ACC112 (cell line): ENCODE data around the gene PSTPIP2.
"Not testable (repeated sequence)": the region's sequence is repeated elsewhere in the genome, so short reads cannot be mapped to it uniquely, and the experiment has no call there.

Source experiments
- H2AFZ ChIP-seq: fragments of 200-600 bp; sonication (generic); one replicate; pipeline ENCODE4 v1.6.0; 2017; ENCODE audit warnings: antibody characterized with exemption, low read length; ENCODE audit not compliant: unreplicated experiment
- H3K27ac ChIP-seq: fragments of 200-600 bp; sonication (generic); 2 replicates; pipeline ENCODE4 v1.5.1; 2014; ENCODE audit warnings: low read depth, mild to moderate bottlenecking, antibody characterized with exemption, low read length, moderate library complexity
- H3K27me3 ChIP-seq: fragments of 200-600 bp; sonication (generic); 2 replicates; pipeline ENCODE4 v1.6.1; 2014; ENCODE audit warnings: mild to moderate bottlenecking, antibody characterized with exemption, low read length, moderate library complexity, mixed read lengths; ENCODE audit not compliant: insufficient read depth
- H3K36me3 ChIP-seq: fragments of 200-600 bp; sonication (generic); 2 replicates; pipeline ENCODE4 v1.6.1; 2016; ENCODE audit warnings: mild to moderate bottlenecking, antibody characterized with exemption, low read length, moderate library complexity, mixed read lengths; ENCODE audit not compliant: insufficient read depth
- H3K4me1 ChIP-seq: fragments of 200-600 bp; sonication (generic); one replicate; pipeline ENCODE4 v1.6.1; 2016; ENCODE audit warnings: low read length, mixed read lengths; ENCODE audit not compliant: insufficient read depth, unreplicated experiment, control insufficient read depth
- H3K4me3 ChIP-seq: fragments of 200-600 bp; sonication (generic); 2 replicates; pipeline ENCODE4 v1.5.1; 2014; ENCODE audit warnings: mild to moderate bottlenecking, low read depth, low read length
- H3K79me2 ChIP-seq: fragments of 200-600 bp; sonication (generic); one replicate; pipeline ENCODE4 v1.6.0; 2016; ENCODE audit warnings: low read length; ENCODE audit not compliant: control insufficient read depth, unreplicated experiment, insufficient read depth

Gene PSTPIP2

DNA sequence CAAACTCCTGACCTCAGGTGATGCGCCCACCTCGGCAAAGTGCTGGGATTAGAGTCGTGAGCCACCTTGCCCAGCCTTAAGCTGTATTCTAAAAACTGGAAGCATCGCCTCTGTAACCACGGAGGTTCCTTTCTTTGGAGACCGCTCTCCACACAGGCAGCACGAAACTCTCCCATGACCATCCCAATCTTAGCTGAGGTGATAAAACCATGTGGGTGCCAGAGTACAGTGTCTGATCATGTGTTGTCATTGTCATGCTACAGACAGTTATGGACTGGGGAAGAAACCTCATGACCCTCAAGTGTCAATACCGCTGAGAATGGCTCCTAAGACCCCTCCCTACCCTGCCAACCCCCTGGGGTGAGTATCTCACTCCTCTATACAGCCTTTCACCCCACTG lies 63.5 kb downstream of the PSTPIP2 start:
- Histone ChIP-seq H3K36me3 (no peaks in the 10 kb centered on the region), H3K4me3 (no peak overlapping the region), H3K4me1 (peaks cover under 1% of the 10 kb centered on the region), H2AFZ (no peak overlapping the region), H3K79me2 (no peaks in the 10 kb centered on the region), H3K27ac (no peak overlapping the region), H3K27me3 (no peaks in the 10 kb centered on the region)

DNA sequence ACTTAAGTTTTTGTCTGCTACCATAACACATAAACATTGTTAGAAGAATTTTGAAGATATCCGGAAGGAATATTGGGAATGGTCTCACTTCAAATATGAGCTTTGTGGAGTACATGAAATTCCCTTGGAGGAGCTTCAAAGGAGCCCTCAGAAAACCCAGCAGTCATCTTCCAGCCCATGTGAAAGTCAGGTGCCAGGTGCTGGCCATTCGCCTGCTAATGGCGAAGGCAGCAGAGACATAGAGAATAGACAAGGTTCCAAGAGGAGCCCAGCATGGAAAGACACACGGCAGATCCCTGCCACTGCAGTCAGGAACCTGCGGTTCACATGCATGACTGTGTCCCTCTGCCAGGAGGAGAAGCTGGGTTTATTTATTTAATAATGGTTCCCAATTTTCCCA lies 64.9 kb downstream of the PSTPIP2 start:
- Histone ChIP-seq H3K27me3 (no peaks in the 10 kb centered on the region), H3K36me3 (peaks cover under 1% of the 10 kb centered on the region; the same call in 1 of the 2 replicates), H3K4me3 (no peak overlapping the region), H3K79me2 (no peaks in the 10 kb centered on the region), H3K27ac (no peak overlapping the region), H3K4me1 (no peaks in the 10 kb centered on the region), H2AFZ (no peak overlapping the region)

DNA sequence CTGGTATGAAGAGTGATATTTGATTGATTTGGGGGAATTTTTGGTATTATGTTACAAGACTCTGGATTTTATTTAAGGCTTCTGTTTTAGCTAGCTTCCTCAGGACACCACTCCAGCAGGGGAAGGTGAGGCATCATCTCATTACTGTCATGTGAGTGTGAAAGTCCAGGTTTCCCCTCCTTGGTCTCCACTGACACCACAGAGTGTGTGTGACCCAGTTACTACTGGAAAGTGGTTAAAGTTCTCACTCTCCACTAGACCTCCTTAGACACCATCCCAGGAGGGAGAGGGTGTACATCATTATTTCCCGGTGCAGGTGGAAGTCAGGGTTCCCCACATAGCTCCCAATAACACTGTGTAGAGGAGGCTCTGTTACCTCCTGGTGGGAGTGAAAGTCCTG lies 69.1 kb downstream of the PSTPIP2 start:
- Histone ChIP-seq H3K79me2 (no peaks in the 10 kb centered on the region), H3K4me1 (no peaks in the 10 kb centered on the region), H3K4me3 (no peak overlapping the region), H3K36me3 (peaks cover 4% of the 10 kb centered on the region; the same call in 1 of the 2 replicates), H2AFZ (no peak overlapping the region), H3K27me3 (no peaks in the 10 kb centered on the region), H3K27ac (no peak overlapping the region)

DNA sequence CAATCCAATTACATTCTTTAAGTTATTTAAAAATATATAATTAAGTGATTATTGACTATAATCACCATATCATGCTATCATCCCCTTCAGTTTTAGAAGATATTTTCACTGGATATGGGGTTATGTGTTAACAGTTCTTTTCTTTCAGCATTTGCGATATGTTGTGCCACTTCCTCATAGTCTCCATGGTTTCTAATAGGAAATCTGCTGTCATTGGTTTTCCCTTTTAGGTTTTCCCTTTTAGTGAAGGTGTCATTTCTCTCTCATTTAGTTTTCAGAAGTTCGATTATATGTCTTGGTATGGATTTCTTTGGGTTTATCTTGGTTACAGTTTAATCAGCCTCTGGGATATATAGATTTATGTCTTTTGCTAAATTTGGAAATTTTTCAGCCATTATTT lies 70.2 kb downstream of the PSTPIP2 start:
- peaks cover 4% of the 10 kb centered on the region; the same call in 1 of the 2 replicates for H3K36me3 ChIP-seq
- no peak overlapping the region for H2AFZ ChIP-seq
- H3K27ac ChIP-seq, result no peak overlapping the region
- H3K27me3 ChIP-seq, result no peaks in the 10 kb centered on the region
- no peaks in the 10 kb centered on the region for H3K79me2 ChIP-seq
- no peaks in the 10 kb centered on the region for H3K4me1 ChIP-seq
- no peak overlapping the region for H3K4me3 ChIP-seq

DNA sequence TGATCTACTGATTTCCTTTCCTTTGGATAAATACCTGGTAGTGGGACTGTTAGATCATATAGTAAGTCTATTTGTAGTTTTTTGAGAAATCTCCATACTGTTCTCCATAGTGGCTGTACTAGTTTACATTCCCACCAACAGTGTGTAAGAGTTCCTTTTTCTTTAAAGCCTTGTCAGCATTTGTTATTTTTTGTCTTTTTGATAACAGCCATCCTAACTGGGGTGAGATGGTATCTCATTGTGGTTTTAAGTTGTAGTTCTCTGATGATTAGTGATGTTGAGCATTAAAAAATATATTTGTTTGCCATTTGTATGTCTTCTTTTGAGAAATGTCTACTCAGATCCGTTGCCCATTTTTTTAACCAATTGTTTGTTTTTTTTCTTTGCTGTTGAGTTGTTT lies 71.0 kb downstream of the PSTPIP2 start:
- Histone ChIP-seq H3K4me3 (no peak overlapping the region), H3K27me3 (no peaks in the 10 kb centered on the region), H3K27ac (no peak overlapping the region), H2AFZ (no peak overlapping the region), H3K79me2 (no peaks in the 10 kb centered on the region), H3K4me1 (no peaks in the 10 kb centered on the region), H3K36me3 (peaks cover 4% of the 10 kb centered on the region; the same call in 1 of the 2 replicates)

DNA sequence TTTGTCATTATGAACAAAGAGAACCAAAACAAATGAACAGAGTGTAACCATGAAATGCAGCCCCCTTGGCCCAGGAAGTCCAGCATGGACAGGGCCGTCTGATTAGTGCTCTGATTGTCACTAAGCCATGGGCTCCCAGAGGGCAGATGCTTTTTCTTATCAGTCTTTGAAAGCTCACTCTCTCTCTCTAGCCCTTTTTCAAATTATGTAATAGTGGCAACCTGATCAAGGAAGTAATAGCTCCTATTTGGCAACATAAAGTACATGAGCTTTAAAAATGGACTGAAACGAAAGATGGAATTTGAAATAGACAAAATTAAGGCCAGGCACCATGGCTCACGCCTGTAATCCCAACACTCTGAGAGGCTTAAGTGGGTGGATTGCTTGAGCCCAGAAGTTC lies 72.5 kb downstream of the PSTPIP2 start:
- H2AFZ ChIP-seq, result no peak overlapping the region
- H3K27me3 ChIP-seq, result no peaks in the 10 kb centered on the region
- H3K27ac ChIP-seq, result no peak overlapping the region
- H3K79me2 ChIP-seq, result no peaks in the 10 kb centered on the region
- no peaks in the 10 kb centered on the region for H3K4me1 ChIP-seq
- no peak overlapping the region for H3K4me3 ChIP-seq
- peaks cover 4% of the 10 kb centered on the region; the same call in 1 of the 2 replicates for H3K36me3 ChIP-seq

DNA sequence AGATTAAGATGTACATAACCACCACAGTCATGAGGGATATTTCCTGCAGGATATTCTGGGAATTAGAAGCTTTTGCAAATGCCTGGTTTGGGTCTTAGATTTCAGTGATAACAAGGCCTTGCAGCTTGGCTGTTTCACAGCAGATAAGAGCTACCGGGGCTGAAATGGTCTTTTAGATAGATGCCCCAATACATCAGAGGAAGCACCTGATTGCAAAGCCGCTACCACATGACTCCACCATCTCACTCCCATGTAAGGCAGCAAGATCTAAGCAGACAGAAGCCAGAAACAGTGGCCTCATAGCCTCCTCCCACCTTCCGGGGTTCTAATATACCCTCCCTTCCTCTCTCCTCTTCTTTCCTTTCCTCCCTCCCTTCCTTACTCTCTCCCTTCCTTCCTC lies 73.8 kb downstream of the PSTPIP2 start:
- H3K27me3 ChIP-seq, result no peaks in the 10 kb centered on the region
- H2AFZ ChIP-seq, result no peak overlapping the region
- no peak overlapping the region for H3K27ac ChIP-seq
- H3K4me3 ChIP-seq, result no peak overlapping the region
- peaks cover 13% of the 10 kb centered on the region for H3K4me1 ChIP-seq
- H3K36me3 ChIP-seq, result peaks cover 4% of the 10 kb centered on the region; the same call in 1 of the 2 replicates
- H3K79me2 ChIP-seq, result no peaks in the 10 kb centered on the region

DNA sequence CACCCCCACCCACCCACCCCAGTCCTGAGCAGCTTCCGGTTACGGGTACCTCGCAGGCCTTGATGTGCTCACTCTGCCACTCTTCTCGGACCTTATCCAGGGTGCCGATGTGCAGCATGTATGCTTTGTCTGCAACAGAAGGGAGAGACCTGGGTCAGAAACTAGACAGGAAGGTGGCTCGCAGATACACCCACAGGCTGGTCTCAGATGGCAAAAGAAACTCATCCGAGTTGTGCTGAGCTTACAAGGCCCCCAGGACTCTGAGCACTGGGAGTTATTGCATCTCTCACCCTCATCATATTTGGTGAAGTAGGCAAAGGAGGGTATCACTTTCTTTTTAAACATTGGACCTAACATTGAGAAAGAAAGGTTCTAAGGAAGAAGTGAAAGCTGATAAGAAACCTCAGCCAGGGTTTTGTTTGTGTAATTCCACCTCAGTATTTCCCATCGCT lies 74.3 kb downstream of the PSTPIP2 start:
- Histone ChIP-seq H3K27ac (no peak overlapping the region), H3K36me3 (peaks cover 4% of the 10 kb centered on the region; the same call in 1 of the 2 replicates), H2AFZ (no peak overlapping the region), H3K4me3 (no peak overlapping the region), H3K79me2 (no peaks in the 10 kb centered on the region), H3K27me3 (no peaks in the 10 kb centered on the region), H3K4me1 (peaks cover 15% of the 10 kb centered on the region)

DNA sequence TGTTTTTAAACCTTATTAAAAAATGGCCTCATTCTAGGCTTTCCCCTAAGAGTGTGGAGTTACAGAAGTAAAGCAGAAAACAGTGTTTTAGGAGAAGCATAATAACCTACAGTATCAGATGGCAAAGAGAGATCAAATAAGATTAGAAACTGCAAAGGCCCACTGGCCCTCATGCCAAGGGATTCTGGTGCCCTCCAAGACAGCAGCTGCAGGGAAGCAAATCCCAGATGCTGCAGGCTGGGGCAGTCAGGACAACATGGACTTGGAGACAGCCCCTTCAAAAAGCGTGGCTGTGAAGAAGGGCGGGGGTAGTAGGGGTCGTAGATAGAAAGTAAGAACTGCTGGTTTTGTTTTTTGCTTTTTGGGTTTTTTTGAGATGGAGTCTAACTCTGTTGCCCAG lies 76.6 kb downstream of the PSTPIP2 start:
- H3K4me3 ChIP-seq, result no peak overlapping the region
- peaks cover 15% of the 10 kb centered on the region for H3K4me1 ChIP-seq
- no peak overlapping the region for H2AFZ ChIP-seq
- H3K36me3 ChIP-seq, result no peaks in the 10 kb centered on the region
- H3K79me2 ChIP-seq, result no peaks in the 10 kb centered on the region
- no peaks in the 10 kb centered on the region for H3K27me3 ChIP-seq
- H3K27ac ChIP-seq, result no peak overlapping the region

DNA sequence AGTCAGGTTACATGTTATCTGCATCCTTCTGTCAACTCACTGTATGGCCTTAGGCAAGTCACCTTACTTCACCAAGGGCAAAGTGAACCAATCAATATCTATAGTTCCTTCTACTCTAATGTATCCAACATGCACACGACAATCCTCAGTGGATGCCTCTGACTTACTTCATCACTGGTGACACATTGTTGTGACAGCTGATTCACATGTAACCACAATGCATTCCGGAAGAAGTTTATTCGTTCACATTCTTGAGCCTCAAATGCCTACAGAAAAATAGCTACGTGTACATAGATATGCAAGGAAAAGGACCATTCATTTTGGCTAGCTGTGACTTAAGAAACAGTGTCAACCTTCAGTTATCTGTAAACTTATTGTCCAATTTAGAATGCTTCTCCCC lies 78.6 kb downstream of the PSTPIP2 start:
- peaks cover 15% of the 10 kb centered on the region for H3K4me1 ChIP-seq
- 0 out of 2 replicates have a peak overlapping the region, but pooled peaks have one; percentile 16 for H3K4me3 ChIP-seq
- peak overlapping the region; percentile 81 for H3K27ac ChIP-seq
- H3K27me3 ChIP-seq, result no peaks in the 10 kb centered on the region
- H3K79me2 ChIP-seq, result no peaks in the 10 kb centered on the region
- H3K36me3 ChIP-seq, result peaks cover 6% of the 10 kb centered on the region; the same call in 1 of the 2 replicates
- H2AFZ ChIP-seq, result peak overlapping the region; percentile 37

DNA sequence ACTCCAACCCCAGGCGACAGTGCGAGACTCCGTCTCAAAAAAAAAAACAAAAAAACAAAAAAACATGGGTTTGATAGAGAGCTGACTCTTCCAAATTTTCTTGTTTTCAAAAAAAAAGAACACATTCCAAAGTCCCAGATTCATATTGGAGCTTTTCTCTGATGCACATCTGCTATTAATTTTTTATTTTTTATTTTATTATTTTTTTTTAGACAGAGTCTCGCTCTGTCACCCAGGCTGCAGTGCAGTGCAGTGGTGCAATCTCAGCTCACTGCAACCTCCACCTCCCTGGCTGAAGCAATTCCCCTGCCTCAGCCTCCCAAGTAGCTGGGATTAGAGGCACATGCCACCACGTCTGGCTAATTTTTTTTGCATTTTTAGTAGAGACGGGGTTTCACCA lies 79.5 kb downstream of the PSTPIP2 start:
- H3K27me3 ChIP-seq, H3K4me3 ChIP-seq, H3K36me3 ChIP-seq, H2AFZ ChIP-seq, H3K79me2 ChIP-seq, H3K27ac ChIP-seq: not testable (repeated sequence)
- H3K4me1 ChIP-seq, result peaks cover 15% of the 10 kb centered on the region
